Measurements from ENCODE around the gene HES3.
A peak's percentile ranks its signal among the peaks of the same experiment; 100 is the strongest.
"Not testable (repeated sequence)": the region's sequence is repeated elsewhere in the genome, so short reads cannot be mapped to it uniquely, and the experiment has no call there.

Gene HES3

DNA sequence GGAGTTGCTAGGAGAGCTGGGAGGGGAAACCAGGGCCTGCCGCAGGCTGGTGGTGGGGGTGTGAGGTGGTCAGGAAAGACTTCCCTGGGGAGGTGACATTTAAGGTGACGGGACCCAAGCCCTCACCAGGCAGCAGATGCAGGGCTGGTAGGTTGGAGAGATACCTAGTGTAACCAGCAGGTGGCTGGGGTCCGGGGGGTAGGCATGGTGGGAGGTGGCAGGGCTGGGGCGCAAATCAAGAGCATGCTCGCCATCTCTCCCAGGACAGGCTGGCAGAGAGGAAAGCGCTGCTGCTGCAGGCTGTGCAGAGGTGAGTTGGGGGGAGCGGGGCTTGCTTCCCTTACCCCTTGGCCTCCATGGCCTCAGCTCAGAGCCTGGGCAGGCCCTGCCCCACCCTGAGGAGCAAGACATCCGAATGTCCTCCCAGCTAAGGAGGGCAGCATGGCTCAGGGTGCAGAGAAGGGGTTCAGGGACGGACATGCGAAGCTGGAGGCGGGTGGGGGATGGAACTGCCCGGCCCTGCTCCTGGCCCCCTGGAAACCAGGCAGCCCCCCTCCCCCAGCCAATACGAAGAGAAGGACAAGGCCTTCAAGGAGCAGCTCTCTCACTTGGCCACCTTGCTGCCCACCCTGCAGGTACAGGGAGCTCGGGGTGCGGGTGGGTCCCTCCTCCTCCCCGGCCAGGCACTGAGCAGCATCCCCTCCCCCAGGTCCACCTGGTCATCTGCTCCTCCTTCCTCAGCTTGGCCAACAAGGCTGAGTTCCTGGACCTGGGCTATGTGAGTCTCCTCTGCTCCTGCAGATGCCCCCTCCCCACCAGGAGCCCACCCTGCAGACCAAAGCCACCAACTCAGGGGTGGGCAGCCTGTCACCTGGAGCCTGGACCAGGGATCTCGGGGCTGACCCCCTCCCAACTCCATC is 34.1 kb upstream of the HES3 start:
- H3K4me3 ChIP-seq (ENCODE audit: low read depth, low read length): peak overlapping the region; percentile 57
- TF ChIP-seq, protein P1, sequence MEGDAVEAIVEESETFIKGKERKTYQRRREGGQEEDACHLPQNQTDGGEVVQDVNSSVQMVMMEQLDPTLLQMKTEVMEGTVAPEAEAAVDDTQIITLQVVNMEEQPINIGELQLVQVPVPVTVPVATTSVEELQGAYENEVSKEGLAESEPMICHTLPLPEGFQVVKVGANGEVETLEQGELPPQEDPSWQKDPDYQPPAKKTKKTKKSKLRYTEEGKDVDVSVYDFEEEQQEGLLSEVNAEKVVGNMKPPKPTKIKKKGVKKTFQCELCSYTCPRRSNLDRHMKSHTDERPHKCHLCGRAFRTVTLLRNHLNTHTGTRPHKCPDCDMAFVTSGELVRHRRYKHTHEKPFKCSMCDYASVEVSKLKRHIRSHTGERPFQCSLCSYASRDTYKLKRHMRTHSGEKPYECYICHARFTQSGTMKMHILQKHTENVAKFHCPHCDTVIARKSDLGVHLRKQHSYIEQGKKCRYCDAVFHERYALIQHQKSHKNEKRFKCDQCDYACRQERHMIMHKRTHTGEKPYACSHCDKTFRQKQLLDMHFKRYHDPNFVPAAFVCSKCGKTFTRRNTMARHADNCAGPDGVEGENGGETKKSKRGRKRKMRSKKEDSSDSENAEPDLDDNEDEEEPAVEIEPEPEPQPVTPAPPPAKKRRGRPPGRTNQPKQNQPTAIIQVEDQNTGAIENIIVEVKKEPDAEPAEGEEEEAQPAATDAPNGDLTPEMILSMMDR (conservative IDR thresholded peaks at IDR 0.05; ENCODE audit: low read depth, low read length): peak; percentile 24
- DNase-seq (ENCODE audit: low read depth): no peak

DNA sequence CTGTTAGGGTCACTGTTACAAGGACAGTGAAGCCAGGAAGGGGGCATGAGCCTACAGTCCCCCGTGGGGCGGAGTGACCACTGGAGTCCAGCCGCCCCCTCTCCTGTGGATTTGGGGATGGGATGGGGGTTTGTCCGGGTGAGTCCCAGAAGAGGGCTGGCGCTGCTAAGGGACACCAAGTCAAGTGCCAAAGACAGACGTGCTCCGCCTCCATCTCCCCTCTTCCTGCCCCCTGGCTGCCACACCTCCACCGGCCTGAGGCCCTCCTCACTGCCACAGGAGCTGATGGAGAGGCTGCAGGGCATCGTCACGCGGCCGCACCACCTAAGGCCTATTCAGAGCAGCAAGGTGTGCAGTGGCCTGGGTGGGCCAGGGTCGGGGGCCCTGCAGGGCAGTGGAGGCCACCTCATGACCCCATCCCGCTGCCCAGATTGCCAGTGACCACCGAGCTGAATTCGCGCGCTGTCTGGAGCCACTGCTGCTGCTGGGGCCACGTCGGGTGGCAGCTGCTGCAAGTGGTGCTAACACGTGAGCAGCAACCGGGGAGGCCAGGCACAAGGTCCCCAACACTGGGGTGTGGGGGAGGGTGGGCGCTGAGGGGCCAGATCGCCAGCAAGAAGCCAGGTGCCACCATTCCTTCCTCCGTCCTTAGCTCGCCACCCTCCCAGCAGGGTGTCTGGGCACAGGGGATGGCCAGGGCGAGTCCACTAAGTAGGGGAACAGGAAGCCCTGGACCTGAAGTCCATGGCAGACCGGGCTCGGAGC is 33.2 kb upstream of the HES3 start:
- DNase-seq (ENCODE audit: low read depth): no peak
- H3K4me3 ChIP-seq (ENCODE audit: low read depth, low read length): no peak overlapping the region
- TF ChIP-seq, protein P1 (conservative IDR thresholded peaks at IDR 0.05; ENCODE audit: low read depth, low read length): no peak

DNA sequence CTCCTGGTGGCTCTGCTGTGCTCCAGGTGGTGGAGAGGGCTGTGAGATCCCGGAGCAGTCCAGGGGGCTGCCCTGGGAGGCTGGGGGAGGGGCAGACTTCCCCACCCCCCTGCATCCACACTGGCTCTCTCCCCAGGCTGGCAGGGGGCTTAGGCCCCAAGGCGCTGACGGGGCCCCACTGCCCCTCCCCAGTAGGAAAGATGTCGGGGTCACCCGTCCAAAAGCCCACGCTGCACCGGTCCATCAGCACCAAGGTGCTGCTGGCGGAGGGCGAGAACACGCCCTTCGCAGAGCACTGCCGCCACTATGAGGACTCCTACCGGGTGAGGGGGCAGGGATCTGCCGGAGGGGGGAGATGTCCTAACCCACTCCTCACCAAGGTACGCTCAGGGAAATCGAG is 32.2 kb upstream of the HES3 start:
- no peak overlapping the region for H3K4me3 ChIP-seq (ENCODE audit: low read depth, low read length)
- no peak for DNase-seq (ENCODE audit: low read depth)
- TF ChIP-seq, protein P1 (conservative IDR thresholded peaks at IDR 0.05; ENCODE audit: low read depth, low read length): no peak

DNA sequence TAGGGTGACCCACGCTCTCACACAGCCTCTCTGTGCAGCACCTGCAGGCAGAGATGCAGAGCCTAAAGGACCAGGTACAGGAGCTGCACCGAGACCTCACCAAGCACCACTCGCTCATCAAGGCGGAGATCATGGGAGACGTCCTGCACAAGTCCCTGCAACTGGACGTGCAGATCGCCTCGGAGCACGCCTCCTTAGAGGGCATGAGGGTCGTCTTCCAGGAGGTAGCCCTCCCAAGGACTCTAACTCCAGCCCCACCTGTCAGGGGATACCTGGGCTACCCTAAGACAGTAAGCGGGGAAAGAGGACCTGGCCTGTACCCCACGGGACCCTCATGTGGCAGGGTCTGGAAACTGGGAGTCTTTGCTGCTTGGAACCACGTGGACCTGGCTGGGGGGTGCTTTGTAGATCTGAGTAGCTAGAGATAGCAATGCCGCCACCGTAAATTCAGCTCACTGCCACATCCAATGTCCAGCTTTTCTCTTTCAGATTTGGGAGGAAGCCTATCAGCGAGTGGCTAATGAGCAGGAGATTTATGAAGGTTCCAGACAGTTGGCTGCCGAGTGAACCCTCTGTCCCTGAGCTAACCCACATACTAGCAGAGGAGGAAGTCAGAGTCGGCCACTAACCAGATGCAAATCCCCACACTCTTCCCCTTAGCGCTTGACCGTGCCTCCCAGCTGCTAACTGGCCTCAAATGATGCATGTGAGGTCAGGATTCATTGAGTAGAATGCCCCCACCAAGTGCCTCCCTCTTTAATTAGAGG is 31.6 kb upstream of the HES3 start:
- no peak overlapping the region for H3K4me3 ChIP-seq (ENCODE audit: low read depth, low read length)
- no peak for DNase-seq (ENCODE audit: low read depth)
- TF ChIP-seq, protein P1 (conservative IDR thresholded peaks at IDR 0.05; ENCODE audit: low read depth, low read length): no peak

DNA sequence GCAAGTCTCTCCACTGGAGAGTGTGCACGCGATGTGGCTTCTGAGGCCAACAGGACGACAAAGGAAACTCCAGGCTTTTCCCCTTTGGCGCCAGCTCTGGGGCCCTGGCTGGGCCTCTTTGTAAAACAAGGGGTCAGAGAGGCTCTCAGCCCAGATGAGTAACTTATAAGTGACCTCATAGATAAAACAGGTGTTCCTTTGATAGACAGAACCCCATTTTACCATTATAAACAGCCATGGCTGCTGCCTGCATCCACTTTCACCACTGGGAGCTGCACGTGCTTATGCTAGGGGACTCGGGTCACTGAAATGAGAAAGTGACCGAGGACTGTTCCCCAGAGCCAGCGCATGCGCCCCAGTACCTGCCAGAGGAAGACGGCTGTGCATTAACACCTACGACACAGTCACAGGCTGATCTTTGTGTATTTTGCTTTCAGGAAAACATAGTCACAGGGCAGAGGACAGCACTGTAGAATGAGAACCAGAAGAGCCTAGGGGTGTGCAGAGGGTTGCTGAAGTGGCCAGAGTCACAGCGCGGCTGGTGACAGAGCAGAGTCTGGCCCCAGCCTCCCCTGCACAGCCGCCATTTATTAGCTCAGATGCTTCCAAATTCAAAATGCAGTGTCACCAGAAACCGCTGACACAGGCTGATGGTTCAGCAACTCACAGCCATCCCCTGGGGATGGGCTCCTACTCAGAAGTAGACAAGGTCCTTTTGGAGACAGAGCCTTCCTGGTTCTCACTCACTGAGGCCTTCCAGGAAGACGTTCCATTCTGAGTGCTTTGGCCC is 25.4 kb upstream of the HES3 start:
- TF ChIP-seq, protein P1 (conservative IDR thresholded peaks at IDR 0.05; ENCODE audit: low read depth, low read length): no peak
- DNase-seq (ENCODE audit: low read depth): no peak
- H3K4me3 ChIP-seq (ENCODE audit: low read depth, low read length): no peak overlapping the region

DNA sequence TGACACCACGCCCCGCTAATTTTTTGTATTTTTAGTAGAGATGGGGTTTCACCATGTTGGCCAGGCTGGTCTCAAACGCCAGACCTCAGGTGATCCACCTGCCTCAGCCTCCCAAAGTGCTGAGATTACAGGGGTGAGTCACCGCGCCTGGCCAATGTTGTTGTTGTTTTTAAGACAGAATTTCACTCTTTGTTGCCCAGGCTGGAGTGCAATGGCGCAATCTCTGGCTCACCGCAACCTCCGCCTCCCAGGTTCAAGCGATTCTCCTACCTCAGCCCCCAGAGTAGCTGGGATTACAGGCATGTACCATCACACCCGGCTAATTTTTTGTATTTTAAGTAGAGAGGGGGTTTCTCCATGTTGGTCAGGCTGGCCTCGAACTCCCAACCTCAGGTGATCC is 24.3 kb upstream of the HES3 start:
- DNase-seq (ENCODE audit: low read depth); H3K4me3 ChIP-seq (ENCODE audit: low read depth, low read length): not testable (repeated sequence)
